ENCODE measurements around the gene RNASE7.
"Not testable (repeated sequence)": the region's sequence is repeated elsewhere in the genome, so short reads cannot be mapped to it uniquely, and the experiment has no call there.

RNASE7 gene

GRCh38 chr14:21026988-21027315 lies 15.2 kb upstream of the RNASE7 start:
- Mint-ChIP-seq H3K4me3 (no peak overlapping the region), H3K36me3 (ENCODE audit: low read depth) (no peaks in the 10 kb centered on the region), H3K27ac (no peak overlapping the region), H3K27me3 (peaks cover 41% of the 10 kb centered on the region), H3K9me3 (no peaks in the 10 kb centered on the region), H3K4me1 (ENCODE audit: low read depth) (peaks cover 44% of the 10 kb centered on the region)
- intact Hi-C loops (cut with micrococcal nuclease) = no loop called here

GRCh38 chr14:21029917-21030316 lies 12.2 kb upstream of the RNASE7 start, which contains the start of gene TPPP2:
Gene TPPP2, plus strand, starts transcription at chr14:21030217. Its CDS starts 365 bp downstream, at chr14:21030582.
- Mint-ChIP-seq H3K27me3 (peaks cover 28% of the 10 kb centered on the region), H3K9me3 (no peaks in the 10 kb centered on the region), H3K4me3 (no peak within 1 kb of the TSS), H3K4me1 (ENCODE audit: low read depth) (peaks cover 41% of the 10 kb centered on the region), H3K36me3 (ENCODE audit: low read depth) (no peaks in the 10 kb centered on the region), H3K27ac (no peak within 1 kb of the TSS)
- intact Hi-C loops (cut with micrococcal nuclease) = no loop called here

GRCh38 chr14:21030531-21030930 lies 11.6 kb upstream of the RNASE7 start:
- H3K36me3 Mint-ChIP-seq (ENCODE audit: low read depth) = no peaks in the 10 kb centered on the region
- H3K27me3 Mint-ChIP-seq = peaks cover 24% of the 10 kb centered on the region
- H3K4me1 Mint-ChIP-seq (ENCODE audit: low read depth) = peaks cover 42% of the 10 kb centered on the region
- no peak overlapping the region for H3K4me3 Mint-ChIP-seq
- H3K9me3 Mint-ChIP-seq = no peaks in the 10 kb centered on the region
- intact Hi-C loops (cut with micrococcal nuclease) = no loop called here
- H3K27ac Mint-ChIP-seq = no peak overlapping the region

- intact Hi-C loops (cut with micrococcal nuclease) = no loop called here
- Mint-ChIP-seq H3K36me3 (ENCODE audit: low read depth) (no peaks in the 10 kb centered on the region), H3K27me3 (peaks cover 11% of the 10 kb centered on the region), H3K9me3 (no peaks in the 10 kb centered on the region), H3K4me1 (ENCODE audit: low read depth) (peaks cover 51% of the 10 kb centered on the region), H3K4me3 (no peak overlapping the region), H3K27ac (peak overlapping the region; percentile 21)
These were observed 9.6 kb upstream of the RNASE7 start for GRCh38 chr14:21032326-21033132.

- peaks cover 51% of the 10 kb centered on the region for H3K4me1 Mint-ChIP-seq (ENCODE audit: low read depth)
- intact Hi-C loops (cut with micrococcal nuclease) = no loop called here
- no peak overlapping the region for H3K4me3 Mint-ChIP-seq
- peaks cover 11% of the 10 kb centered on the region for H3K27me3 Mint-ChIP-seq
- peak overlapping the region; percentile 21 for H3K27ac Mint-ChIP-seq
- no peaks in the 10 kb centered on the region for H3K9me3 Mint-ChIP-seq
- no peaks in the 10 kb centered on the region for H3K36me3 Mint-ChIP-seq (ENCODE audit: low read depth)
These were observed 8.9 kb upstream of the RNASE7 start for GRCh38 chr14:21033133-21033698.

GRCh38 chr14:21034707-21035106 lies 7.5 kb upstream of the RNASE7 start, which contains the start of gene RNASE13:
Gene RNASE13, minus strand, starts transcription at chr14:21034807. Its CDS starts 519 bp downstream, at chr14:21034288.
- Mint-ChIP-seq H3K27me3 (peaks cover 9% of the 10 kb centered on the region), H3K9me3 (no peaks in the 10 kb centered on the region), H3K4me1 (ENCODE audit: low read depth) (peaks cover 59% of the 10 kb centered on the region), H3K4me3 (no peak within 1 kb of the TSS), H3K27ac (peak within 1 kb of the TSS; percentile 21), H3K36me3 (ENCODE audit: low read depth) (no peaks in the 10 kb centered on the region)
- intact Hi-C loops (cut with micrococcal nuclease) = no loop called here

GRCh38 chr14:21036751-21037150 lies 5.4 kb upstream of the RNASE7 start:
- Mint-ChIP-seq H3K4me3 (no peak overlapping the region), H3K9me3 (no peaks in the 10 kb centered on the region), H3K36me3 (ENCODE audit: low read depth) (no peaks in the 10 kb centered on the region), H3K27me3 (peaks cover 6% of the 10 kb centered on the region), H3K4me1 (ENCODE audit: low read depth) (peaks cover 64% of the 10 kb centered on the region), H3K27ac (peak overlapping the region; percentile 38)
- intact Hi-C loops (cut with micrococcal nuclease) = no loop called here

GRCh38 chr14:21037156-21037555 lies 5.0 kb upstream of the RNASE7 start:
- Mint-ChIP-seq H3K4me1 (ENCODE audit: low read depth) (peaks cover 62% of the 10 kb centered on the region), H3K4me3 (no peak overlapping the region), H3K36me3 (ENCODE audit: low read depth) (no peaks in the 10 kb centered on the region), H3K27ac (no peak overlapping the region), H3K27me3 (peaks cover 5% of the 10 kb centered on the region), H3K9me3 (no peaks in the 10 kb centered on the region)
- intact Hi-C loops (cut with micrococcal nuclease) = no loop called here

GRCh38 chr14:21038441-21039422 lies 3.4 kb upstream of the RNASE7 start:
- Mint-ChIP-seq H3K36me3 (ENCODE audit: low read depth) (no peaks in the 10 kb centered on the region), H3K4me1 (ENCODE audit: low read depth) (peaks cover 60% of the 10 kb centered on the region), H3K27ac (peak overlapping the region; percentile 31), H3K9me3 (no peaks in the 10 kb centered on the region), H3K27me3 (peaks cover 19% of the 10 kb centered on the region), H3K4me3 (no peak overlapping the region)
- intact Hi-C loops (cut with micrococcal nuclease) = no loop called here

- no peak overlapping the region for H3K4me3 Mint-ChIP-seq
- H3K27me3 Mint-ChIP-seq = peaks cover 27% of the 10 kb centered on the region
- H3K4me1 Mint-ChIP-seq (ENCODE audit: low read depth) = peaks cover 60% of the 10 kb centered on the region
- no peaks in the 10 kb centered on the region for H3K36me3 Mint-ChIP-seq (ENCODE audit: low read depth)
- no peaks in the 10 kb centered on the region for H3K9me3 Mint-ChIP-seq
- H3K27ac Mint-ChIP-seq = peak overlapping the region; percentile 31
- intact Hi-C loops (cut with micrococcal nuclease) = loop anchor here (1.0 kb wide), 1 partner anchor 25 kb away; no protein-coding TSS in a partner anchor
These were observed 2.4 kb upstream of the RNASE7 start for GRCh38 chr14:21039585-21040369.

- H3K9me3 Mint-ChIP-seq = no peaks in the 10 kb centered on the region
- peaks cover 28% of the 10 kb centered on the region for H3K27me3 Mint-ChIP-seq
- intact Hi-C loops (cut with micrococcal nuclease) = loop anchor here (1.0 kb wide), 1 partner anchor 26 kb away; no protein-coding TSS in a partner anchor
- no peak overlapping the region for H3K27ac Mint-ChIP-seq
- no peak overlapping the region for H3K4me3 Mint-ChIP-seq
- no peaks in the 10 kb centered on the region for H3K36me3 Mint-ChIP-seq (ENCODE audit: low read depth)
- peaks cover 54% of the 10 kb centered on the region for H3K4me1 Mint-ChIP-seq (ENCODE audit: low read depth)
These were observed 1.7 kb upstream of the RNASE7 start for GRCh38 chr14:21040370-21040925.

- not testable (repeated sequence) for H3K4me3 Mint-ChIP-seq; H3K27ac Mint-ChIP-seq; H3K36me3 Mint-ChIP-seq (ENCODE audit: low read depth); H3K9me3 Mint-ChIP-seq
- H3K4me1 Mint-ChIP-seq (ENCODE audit: low read depth) = peaks cover 49% of the 10 kb centered on the region
- intact Hi-C loops (cut with micrococcal nuclease) = loop anchor here (1.0 kb wide), 1 partner anchor 27 kb away; no protein-coding TSS in a partner anchor
- peaks cover 28% of the 10 kb centered on the region for H3K27me3 Mint-ChIP-seq
These were observed 1.2 kb upstream of the RNASE7 start for GRCh38 chr14:21040941-21041340.

- no peak overlapping the region for H3K27ac Mint-ChIP-seq
- H3K36me3 Mint-ChIP-seq (ENCODE audit: low read depth) = no peaks in the 10 kb centered on the region
- intact Hi-C loops (cut with micrococcal nuclease) = no loop called here
- H3K9me3 Mint-ChIP-seq = no peaks in the 10 kb centered on the region
- peaks cover 37% of the 10 kb centered on the region for H3K4me1 Mint-ChIP-seq (ENCODE audit: low read depth)
- no peak overlapping the region for H3K4me3 Mint-ChIP-seq
- peaks cover 29% of the 10 kb centered on the region for H3K27me3 Mint-ChIP-seq
These were observed 756 bp downstream of the RNASE7 start for GRCh38 chr14:21042918-21043317.

Measured in dendritic cell treated with granulocyte-macrophage colony-stimulating factor and Interleukin-4, amounts not matched to agents 40 ng/mL and 50 ng/mL, for 4 days (primary cell).